Hippocampal formation (tissue), 2 donors: ENCODE data around the gene PDIA2.

Experiments used
- DNase-seq, 2 donors: peaks; one replicate each; lab custom pipeline; 2025; lab: John Stamatoyannopoulos, UW

PDIA2 gene

DNA sequence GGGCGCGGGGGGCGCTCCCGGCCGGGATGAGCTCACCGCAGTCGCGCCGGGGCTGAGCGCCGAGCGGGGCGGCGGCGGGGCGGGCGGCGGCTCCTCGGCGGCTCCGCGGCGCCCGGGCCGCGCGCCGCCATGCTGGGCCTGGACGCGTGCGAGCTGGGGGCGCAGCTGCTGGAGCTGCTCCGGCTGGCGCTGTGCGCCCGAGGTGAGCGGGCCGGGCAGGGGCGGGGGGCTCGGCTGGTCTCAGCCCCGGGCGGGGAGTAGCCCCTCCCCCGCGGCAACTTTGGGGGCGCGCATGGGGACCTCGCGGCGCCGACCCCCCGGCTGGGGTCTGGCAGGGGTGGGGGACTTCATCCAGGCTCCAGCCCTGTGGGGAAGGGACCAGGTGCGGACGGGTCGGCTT lies 2.4 kb upstream of the PDIA2 start, which contains the start of gene ARHGDIG:
TSS of gene ARHGDIG (plus strand) at position 40 of the 400 bp plus-strand sequence. CDS start at position 130, 90 bp downstream.
- DNase-seq = no peak

- DNase-seq = no peak
Measured at GRCh38 chr16:280991-281659, 1.8 kb upstream of the PDIA2 start.

DNA sequence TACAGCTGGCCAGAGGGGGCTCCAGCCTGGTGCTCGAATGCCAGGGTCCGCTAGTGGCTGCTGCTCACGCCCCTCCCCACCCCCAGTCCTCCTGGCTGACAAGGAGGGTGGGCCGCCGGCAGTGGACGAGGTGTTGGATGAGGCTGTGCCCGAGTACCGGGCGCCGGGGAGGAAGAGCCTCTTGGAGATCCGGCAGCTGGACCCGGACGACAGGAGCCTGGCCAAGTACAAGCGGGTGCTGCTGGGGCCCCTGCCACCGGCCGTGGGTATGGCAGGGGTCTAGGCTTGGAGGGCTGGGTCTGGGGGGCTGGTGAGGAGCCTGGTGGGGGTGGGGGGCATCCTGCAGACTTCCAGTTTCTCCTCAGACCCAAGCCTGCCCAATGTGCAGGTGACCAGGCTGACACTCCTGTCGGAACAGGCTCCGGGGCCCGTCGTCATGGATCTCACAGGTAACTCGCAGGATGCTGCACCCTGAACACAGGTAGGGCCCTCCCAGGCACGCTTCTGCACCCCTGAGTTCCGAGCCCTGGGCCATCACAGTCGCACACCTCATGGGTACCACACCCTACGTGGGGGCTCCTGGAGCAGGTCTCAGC lies 1.2 kb upstream of the PDIA2 start:
- DNase-seq = no peak

DNA sequence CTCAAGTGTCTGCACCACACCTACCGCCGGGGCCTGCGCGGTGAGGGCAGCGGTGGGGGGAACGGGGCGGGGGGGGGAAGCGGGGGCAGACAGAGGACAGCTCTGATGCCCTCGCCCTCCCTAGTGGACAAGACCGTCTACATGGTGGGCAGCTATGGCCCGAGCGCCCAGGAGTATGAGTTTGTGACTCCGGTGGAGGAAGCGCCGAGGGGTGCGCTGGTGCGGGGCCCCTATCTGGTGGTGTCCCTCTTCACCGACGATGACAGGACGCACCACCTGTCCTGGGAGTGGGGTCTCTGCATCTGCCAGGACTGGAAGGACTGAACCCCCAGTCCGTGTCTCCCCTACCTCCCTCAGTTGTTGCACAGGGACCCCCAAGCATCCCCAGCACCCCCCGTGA lies 473 bp upstream of the PDIA2 start:
- DNase-seq = no peak

- DNase-seq = no peak
Measured at GRCh38 chr16:284204-285120, 1.5 kb downstream of the PDIA2 start.

GRCh38 chr16:285146-286055 lies 2.4 kb downstream of the PDIA2 start:
- DNase-seq = no peak

DNA sequence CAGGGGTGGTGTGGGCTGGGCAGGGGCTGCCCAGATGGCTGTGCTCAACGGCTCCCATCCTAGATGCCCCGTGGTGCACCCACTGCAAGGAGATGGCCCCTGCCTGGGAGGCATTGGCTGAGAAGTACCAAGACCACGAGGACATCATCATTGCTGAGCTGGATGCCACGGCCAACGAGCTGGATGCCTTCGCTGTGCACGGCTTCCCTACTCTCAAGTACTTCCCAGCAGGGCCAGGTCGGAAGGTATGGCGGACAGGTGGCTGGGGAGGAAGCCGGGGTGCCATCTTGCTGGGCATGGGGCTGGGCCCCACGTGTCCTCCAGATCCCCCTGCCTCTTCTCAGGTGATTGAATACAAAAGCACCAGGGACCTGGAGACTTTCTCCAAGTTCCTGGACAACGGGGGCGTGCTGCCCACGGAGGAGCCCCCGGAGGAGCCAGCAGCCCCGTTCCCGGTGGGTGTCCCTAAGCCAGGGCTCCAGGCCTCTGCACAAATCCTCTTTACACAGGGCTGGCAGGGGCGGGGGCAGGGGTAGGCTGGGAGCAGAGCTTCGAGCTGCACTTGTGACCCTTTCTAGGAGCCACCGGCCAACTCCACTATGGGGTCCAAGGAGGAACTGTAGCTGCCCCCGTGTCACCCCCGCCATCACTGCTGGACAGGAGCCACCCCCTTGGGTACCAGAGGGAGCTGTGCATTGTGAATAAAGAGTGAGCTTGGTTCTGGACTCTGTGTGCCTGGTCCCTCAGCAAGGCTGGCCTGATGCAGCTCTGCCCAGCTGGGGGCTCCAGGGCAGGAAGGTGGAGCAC lies 3.7 kb downstream of the PDIA2 start:
- no peak for DNase-seq

GRCh38 chr16:287298-287811 lies 4.4 kb downstream of the PDIA2 start:
- no peak for DNase-seq

DNA sequence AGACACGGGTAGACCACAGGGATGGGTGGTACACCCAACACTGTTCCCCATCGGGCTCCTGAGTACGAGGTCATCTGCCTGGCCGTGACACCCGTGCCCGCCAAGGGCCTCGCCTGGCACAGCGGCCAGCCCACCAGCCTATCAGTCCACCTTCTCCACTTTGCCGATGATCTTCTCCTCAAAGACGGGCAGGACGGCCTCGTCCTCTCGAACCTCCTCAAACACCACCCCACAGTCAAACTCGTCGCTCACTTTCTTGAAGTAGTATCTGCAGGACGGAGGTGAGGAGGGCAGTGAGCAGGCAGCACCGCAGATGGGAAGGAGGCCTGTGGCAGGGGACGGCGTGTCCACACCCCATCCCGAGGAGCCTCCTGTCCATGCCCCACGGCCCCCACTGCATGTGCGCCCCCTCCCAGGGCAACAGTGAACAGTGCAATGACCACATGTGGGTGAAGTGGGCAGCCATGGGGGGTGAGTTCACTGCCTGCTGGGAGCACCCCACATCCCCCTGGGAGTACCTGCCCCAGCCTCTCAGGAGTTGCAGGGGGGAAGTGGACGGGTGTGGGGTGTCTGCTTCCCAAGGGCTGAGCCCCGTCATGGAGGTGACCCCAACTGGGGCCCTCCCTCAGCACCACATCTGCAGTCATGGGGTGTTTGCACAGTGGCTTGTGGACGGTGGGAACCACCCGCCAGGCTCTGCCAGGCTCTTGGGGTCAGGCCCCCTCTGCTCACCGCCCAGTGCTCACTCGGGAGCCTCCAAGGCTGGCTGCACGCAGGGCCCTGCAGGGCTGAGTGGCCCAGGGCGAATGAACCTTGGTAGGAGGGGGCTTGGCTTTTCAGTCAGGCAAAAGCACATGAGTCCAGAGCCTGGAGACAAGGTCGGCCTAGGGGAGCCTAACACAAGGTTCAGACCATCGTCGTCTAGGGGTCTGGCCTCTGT lies 5.3 kb downstream of the PDIA2 start:
- no peak for DNase-seq

DNA sequence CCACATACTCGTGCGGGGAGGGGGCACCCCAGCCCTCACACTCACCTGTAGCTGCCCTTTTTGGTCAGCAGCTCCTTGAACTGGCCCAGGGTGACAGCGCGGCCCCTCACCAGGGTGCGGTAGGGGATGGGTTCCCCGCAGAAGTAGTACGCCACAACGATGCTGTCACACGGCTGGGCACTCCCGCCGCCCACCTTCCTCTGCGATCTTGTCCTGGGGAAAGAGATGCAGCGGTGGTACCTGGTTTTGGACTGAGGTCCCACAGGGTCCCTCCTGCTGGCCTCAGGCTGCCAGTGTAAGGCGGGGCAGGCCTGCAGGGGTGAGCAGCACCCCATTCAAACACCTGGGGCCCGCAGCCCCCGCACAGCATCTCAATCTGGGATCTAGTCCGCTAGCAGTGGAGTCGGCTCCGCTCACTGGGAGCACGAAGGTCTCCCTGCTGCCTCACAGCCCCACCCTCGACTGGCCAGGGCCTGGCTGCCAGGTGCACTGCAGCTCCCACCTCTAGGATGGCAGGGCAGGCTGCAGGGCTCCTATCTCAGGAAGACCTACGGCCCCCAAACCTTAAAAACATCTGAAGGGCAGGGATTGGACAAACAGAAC lies 6.5 kb downstream of the PDIA2 start:
- no peak for DNase-seq

DNA sequence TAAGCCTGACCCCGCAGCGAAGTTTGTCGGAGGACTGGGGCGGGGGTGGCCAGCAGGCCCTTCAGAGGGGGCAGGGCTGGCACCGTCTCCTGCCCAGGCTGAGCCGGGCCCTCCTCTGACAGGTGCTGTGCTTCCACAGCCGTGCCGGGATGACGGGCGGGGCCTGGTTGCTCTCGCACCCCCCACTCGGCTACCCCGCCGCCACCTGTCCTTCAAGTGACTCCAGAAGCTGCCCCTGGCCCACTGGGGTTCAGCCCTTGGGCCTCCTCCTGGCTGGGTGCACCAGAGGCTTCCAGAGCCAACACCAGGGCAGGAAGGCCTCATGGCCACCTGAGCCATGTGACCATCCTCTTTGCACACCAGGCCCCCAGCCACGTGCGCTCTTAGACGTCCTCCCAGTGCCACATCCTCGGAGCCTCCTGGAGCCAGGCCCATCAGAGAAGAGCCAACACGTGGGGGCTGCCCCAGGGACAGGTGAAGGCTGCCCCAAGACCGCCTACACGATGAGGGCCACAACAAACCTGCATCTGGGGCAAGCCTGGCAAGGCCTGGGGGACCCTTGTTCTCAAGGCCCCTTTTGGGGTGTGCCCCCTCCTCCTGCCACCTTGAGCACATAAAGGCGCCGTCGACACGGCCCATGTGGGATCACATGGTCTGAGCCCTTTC lies 7.2 kb downstream of the PDIA2 start:
- DNase-seq = no peak

DNA sequence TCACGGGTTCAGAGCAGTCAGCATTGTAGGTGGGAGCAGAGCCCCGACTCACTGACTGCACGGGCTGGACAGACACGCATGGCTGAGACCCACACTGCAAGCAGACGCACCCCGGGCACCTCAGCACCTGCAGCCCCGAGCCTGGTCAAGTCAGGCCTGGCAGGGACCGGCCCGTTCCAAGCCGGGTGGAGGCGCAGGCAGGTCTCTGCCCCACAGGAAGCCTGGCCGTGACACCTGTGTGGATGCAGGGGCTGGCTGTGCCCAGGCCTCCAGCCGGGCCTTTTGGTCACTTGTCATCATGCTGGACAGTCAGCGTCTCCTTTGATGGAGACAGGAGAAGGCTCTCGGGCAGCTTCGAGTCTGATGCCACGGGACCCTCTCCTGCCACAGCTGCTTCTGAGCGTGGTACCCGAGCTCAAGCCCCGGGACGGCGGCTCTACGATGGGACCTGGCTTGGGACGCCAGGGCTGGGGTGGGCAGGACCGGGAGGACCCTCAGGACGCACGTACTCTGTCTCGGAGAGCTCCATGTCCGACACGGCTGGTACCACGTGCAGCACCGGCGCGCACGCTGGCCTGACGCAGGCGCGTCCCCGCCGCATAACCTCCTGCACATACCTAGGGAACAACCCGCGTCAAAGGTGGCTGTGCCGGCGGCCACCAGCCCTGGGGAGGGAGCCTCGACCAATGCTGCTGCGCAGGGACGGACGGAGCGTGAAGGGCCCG lies 7.9 kb downstream of the PDIA2 start:
- no peak for DNase-seq

DNA sequence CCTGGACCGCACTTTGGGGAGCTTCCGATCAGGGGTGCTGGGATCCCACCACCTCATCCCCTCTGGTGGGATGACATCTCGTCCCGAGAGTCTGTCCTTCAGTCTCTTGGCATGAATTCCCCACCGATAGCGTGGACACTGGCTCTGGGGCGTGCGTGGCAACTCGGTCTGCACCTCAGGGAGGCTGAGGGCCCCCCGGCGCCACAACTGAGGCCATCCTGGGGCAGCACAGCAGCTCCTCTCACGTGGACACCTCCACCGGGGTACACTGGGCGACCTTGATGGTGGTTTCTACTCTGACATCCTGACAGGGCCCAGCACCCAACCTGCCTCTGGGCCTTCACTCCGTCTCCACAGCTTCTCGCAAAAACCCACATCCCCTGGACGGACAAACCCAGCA lies 8.6 kb downstream of the PDIA2 start:
- no peak for DNase-seq

DNA sequence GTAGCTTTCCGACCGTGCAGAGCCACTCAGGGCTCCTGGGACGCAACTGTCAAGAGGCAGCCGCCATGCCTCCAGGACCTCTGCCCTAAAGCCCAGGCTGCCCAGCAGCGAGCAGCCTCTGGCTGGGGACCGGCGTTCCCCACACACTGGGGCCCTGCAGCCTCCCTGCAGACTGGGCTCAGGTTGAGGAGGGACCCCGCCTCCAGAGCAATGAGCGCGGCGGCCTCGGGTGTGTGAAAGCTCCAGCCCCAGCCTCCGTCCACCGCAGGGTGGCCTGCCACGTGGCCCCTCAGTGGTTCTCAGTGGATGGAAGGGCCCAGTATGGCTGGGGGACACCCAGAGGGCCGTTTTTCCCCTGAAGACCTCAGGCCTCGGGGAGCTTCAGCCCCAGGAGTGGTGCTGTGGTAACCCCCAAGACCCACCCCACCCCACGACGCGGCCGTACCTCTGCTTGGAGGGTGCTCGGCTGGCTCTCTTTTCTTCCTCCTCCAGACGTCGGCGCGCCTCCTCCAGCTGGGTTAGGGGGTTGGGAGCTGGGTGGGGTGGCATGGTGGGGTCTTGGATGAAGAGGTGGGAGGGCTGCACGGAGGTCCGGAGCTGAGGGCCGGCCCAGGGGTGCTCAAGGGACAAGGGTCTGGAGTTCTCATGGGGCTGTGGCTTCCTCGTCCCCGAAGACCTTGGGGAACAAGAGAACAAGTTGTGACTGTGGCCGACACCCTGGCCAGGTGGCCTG lies 10.2 kb downstream of the PDIA2 start:
- no peak for DNase-seq

- DNase-seq = no peak
Measured at GRCh38 chr16:296276-296675, 13.3 kb downstream of the PDIA2 start.

DNA sequence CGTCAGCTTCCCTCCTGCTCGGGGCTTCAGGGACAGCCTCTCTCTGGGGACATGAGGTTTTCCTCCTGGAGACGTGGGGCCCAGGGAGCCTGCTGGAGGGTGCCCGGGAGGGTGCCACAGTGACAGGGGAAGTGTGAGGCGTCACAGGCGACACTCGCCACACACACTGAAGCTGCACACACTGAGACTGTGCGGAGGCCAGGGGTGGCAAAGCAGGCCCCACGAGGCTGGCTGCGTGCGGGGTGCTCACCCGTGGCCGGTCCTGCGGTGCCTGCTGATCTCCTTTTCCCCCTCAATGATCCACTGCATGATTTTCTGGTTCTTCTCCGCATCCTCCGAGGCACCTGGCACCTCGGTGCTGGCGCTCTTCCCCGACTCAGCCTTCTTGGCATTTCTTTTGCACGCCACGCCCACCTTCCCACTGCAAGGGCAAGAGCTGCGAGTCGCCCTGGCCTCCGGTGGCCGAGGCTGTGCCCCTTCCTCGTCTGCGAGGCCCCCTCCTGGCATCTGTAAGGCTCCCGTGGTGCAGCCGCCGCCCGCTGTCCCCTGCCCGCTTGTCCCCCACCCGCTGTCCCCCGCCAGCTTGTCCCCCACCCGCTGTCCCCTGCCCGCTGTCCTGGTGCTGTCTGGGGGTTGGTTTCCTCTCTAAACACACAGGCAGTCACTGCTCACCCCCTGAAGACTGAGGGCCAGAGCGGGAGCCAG lies 14.0 kb downstream of the PDIA2 start:
- DNase-seq = no peak

DNA sequence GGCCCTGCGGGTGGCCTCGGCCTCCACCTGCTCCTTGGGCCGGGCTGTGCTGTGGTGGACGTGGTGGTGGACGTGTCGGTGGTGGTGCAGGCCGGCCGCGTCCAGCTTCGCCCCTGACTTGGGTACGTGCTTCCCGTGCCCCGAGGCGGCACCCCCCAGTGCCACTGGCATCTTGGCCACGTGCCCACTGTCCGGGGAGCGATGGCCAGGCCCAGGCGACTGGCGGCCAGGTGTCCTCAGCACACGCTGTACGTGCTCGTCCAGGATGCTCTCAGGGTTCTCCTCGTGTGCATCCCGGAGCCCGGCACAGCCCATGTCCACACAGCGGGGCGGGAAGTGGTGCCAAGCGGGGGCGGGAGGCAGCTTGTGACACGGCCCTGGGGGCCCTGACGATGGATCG lies 14.9 kb downstream of the PDIA2 start:
- no peak for DNase-seq
